ENCODE data around the gene ALS2. TPM values are rescaled to one million over a fixed set of nuclear protein-coding genes. Genes with fewer than 3 reads are reported as not detected.

The ALS2 gene
- total and polyA plus RNA-seq, 2 of the 8 experiments (the other 6 are each of a cell fraction or from before 2014, with no cell fraction given): 12.1 to 34.5 TPM

DNA sequence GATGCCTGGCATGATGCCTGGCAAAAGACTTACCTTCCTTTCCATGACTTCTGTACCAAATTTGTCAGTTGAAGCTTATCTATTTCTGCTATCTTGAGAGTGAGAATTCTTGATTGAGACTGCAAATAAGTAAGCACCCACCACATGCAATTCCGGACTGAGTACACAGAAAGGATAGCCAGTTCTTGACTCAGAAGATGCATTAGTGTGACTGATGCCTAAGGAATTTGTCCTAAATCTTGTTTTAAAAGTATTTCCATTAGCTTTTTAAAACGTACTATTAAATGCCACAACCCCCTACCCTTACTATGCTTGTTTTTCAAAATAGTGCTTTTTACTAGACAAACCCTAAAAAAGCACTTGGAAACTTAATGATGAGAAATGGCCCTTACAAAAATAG is 82.8 kb downstream of the ALS2 start (continued):
- TF ChIP-seq, protein P1, sequence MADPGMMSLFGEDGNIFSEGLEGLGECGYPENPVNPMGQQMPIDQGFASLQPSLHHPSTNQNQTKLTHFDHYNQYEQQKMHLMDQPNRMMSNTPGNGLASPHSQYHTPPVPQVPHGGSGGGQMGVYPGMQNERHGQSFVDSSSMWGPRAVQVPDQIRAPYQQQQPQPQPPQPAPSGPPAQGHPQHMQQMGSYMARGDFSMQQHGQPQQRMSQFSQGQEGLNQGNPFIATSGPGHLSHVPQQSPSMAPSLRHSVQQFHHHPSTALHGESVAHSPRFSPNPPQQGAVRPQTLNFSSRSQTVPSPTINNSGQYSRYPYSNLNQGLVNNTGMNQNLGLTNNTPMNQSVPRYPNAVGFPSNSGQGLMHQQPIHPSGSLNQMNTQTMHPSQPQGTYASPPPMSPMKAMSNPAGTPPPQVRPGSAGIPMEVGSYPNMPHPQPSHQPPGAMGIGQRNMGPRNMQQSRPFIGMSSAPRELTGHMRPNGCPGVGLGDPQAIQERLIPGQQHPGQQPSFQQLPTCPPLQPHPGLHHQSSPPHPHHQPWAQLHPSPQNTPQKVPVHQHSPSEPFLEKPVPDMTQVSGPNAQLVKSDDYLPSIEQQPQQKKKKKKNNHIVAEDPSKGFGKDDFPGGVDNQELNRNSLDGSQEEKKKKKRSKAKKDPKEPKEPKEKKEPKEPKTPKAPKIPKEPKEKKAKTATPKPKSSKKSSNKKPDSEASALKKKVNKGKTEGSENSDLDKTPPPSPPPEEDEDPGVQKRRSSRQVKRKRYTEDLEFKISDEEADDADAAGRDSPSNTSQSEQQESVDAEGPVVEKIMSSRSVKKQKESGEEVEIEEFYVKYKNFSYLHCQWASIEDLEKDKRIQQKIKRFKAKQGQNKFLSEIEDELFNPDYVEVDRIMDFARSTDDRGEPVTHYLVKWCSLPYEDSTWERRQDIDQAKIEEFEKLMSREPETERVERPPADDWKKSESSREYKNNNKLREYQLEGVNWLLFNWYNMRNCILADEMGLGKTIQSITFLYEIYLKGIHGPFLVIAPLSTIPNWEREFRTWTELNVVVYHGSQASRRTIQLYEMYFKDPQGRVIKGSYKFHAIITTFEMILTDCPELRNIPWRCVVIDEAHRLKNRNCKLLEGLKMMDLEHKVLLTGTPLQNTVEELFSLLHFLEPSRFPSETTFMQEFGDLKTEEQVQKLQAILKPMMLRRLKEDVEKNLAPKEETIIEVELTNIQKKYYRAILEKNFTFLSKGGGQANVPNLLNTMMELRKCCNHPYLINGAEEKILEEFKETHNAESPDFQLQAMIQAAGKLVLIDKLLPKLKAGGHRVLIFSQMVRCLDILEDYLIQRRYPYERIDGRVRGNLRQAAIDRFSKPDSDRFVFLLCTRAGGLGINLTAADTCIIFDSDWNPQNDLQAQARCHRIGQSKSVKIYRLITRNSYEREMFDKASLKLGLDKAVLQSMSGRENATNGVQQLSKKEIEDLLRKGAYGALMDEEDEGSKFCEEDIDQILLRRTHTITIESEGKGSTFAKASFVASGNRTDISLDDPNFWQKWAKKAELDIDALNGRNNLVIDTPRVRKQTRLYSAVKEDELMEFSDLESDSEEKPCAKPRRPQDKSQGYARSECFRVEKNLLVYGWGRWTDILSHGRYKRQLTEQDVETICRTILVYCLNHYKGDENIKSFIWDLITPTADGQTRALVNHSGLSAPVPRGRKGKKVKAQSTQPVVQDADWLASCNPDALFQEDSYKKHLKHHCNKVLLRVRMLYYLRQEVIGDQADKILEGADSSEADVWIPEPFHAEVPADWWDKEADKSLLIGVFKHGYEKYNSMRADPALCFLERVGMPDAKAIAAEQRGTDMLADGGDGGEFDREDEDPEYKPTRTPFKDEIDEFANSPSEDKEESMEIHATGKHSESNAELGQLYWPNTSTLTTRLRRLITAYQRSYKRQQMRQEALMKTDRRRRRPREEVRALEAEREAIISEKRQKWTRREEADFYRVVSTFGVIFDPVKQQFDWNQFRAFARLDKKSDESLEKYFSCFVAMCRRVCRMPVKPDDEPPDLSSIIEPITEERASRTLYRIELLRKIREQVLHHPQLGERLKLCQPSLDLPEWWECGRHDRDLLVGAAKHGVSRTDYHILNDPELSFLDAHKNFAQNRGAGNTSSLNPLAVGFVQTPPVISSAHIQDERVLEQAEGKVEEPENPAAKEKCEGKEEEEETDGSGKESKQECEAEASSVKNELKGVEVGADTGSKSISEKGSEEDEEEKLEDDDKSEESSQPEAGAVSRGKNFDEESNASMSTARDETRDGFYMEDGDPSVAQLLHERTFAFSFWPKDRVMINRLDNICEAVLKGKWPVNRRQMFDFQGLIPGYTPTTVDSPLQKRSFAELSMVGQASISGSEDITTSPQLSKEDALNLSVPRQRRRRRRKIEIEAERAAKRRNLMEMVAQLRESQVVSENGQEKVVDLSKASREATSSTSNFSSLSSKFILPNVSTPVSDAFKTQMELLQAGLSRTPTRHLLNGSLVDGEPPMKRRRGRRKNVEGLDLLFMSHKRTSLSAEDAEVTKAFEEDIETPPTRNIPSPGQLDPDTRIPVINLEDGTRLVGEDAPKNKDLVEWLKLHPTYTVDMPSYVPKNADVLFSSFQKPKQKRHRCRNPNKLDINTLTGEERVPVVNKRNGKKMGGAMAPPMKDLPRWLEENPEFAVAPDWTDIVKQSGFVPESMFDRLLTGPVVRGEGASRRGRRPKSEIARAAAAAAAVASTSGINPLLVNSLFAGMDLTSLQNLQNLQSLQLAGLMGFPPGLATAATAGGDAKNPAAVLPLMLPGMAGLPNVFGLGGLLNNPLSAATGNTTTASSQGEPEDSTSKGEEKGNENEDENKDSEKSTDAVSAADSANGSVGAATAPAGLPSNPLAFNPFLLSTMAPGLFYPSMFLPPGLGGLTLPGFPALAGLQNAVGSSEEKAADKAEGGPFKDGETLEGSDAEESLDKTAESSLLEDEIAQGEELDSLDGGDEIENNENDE (IDR thresholded peaks at IDR 0.05; ENCODE audit: insufficient replicate concordance, low read length): no peak
- TF ChIP-seq POLR2AphosphoS5 (IDR thresholded peaks at IDR 0.05; ENCODE audit: low read depth, low read length): no peak
- no peak for TF ChIP-seq SIN3A (conservative IDR thresholded peaks at IDR 0.05 in 1 of 2, IDR thresholded peaks at IDR 0.05 in 1 of 2; ENCODE audit: low read depth in 1 of 2, low read length in 2 of 2)
- TF ChIP-seq CEBPB (IDR thresholded peaks at IDR 0.05; ENCODE audit: low read depth, low read length): no peak

All from H1 (cell line).